ENCODE measurements around the gene MICA. TPM values are rescaled to one million over a fixed set of nuclear protein-coding genes. Genes with fewer than 3 reads are reported as not detected.

MICA gene
- total RNA-seq, 1 donor from 2014 or later: 56.3 TPM

GRCh38 chr6:31416394-31417014, 13.1 kb downstream of the MICA start:
- Mint-ChIP-seq H3K9me3 (ENCODE audit: low read depth) (no peaks in the 10 kb centered on the region), H3K27ac (ENCODE audit: unreplicated experiment) (no peak overlapping the region), H3K27me3 (ENCODE audit: low read depth) (no peaks in the 10 kb centered on the region), H3K36me3 (ENCODE audit: low read depth) (peaks cover 26% of the 10 kb centered on the region), H3K4me1 (ENCODE audit: low read depth) (no peaks in the 10 kb centered on the region), H3K4me3 (ENCODE audit: unreplicated experiment) (no peak overlapping the region)
- DNase-seq (ENCODE audit: low spot score): no peak
- TF ChIP-seq, protein P1, sequence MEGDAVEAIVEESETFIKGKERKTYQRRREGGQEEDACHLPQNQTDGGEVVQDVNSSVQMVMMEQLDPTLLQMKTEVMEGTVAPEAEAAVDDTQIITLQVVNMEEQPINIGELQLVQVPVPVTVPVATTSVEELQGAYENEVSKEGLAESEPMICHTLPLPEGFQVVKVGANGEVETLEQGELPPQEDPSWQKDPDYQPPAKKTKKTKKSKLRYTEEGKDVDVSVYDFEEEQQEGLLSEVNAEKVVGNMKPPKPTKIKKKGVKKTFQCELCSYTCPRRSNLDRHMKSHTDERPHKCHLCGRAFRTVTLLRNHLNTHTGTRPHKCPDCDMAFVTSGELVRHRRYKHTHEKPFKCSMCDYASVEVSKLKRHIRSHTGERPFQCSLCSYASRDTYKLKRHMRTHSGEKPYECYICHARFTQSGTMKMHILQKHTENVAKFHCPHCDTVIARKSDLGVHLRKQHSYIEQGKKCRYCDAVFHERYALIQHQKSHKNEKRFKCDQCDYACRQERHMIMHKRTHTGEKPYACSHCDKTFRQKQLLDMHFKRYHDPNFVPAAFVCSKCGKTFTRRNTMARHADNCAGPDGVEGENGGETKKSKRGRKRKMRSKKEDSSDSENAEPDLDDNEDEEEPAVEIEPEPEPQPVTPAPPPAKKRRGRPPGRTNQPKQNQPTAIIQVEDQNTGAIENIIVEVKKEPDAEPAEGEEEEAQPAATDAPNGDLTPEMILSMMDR (IDR thresholded peaks at IDR 0.05): no peak

GRCh38 chr6:31418251-31418650, 14.9 kb downstream of the MICA start:
- Mint-ChIP-seq H3K27me3 (ENCODE audit: low read depth) (no peaks in the 10 kb centered on the region), H3K36me3 (ENCODE audit: low read depth) (peaks cover 20% of the 10 kb centered on the region), H3K4me3 (ENCODE audit: unreplicated experiment) (no peak overlapping the region), H3K27ac (ENCODE audit: unreplicated experiment) (no peak overlapping the region), H3K4me1 (ENCODE audit: low read depth) (no peaks in the 10 kb centered on the region), H3K9me3 (ENCODE audit: low read depth) (no peaks in the 10 kb centered on the region)
- no peak for DNase-seq (ENCODE audit: low spot score)
- TF ChIP-seq, protein P1 (IDR thresholded peaks at IDR 0.05): no peak

DNA sequence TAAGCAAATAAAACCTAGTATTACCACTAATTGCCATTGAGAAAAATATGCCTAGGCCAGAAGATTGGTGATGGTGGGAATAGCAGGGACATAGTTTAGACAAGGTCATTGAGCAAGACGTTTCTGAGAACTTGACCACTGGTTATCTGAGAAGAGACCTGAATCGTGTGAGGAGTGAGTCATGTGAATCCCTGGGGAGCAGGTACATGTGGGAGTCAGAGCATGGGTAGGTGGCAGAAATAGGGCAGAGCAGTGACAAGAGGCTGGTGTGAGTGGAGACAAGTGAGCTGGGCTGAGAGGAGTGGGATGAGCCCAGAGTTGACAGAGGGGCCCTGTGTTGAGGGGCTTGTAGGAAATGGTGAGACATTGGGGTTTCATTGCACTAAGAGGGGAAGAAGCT, 16.4 kb downstream of the MICA start:
- no peak for DNase-seq (ENCODE audit: low spot score)
- no peaks in the 10 kb centered on the region for H3K9me3 Mint-ChIP-seq (ENCODE audit: low read depth)
- H3K27me3 Mint-ChIP-seq (ENCODE audit: low read depth): no peaks in the 10 kb centered on the region
- TF ChIP-seq, protein P1 (IDR thresholded peaks at IDR 0.05): no peak
- peaks cover 17% of the 10 kb centered on the region for H3K36me3 Mint-ChIP-seq (ENCODE audit: low read depth)
- H3K4me1 Mint-ChIP-seq (ENCODE audit: low read depth): no peaks in the 10 kb centered on the region
- H3K27ac Mint-ChIP-seq (ENCODE audit: unreplicated experiment): no peak overlapping the region
- H3K4me3 Mint-ChIP-seq (ENCODE audit: unreplicated experiment): no peak overlapping the region

DNA sequence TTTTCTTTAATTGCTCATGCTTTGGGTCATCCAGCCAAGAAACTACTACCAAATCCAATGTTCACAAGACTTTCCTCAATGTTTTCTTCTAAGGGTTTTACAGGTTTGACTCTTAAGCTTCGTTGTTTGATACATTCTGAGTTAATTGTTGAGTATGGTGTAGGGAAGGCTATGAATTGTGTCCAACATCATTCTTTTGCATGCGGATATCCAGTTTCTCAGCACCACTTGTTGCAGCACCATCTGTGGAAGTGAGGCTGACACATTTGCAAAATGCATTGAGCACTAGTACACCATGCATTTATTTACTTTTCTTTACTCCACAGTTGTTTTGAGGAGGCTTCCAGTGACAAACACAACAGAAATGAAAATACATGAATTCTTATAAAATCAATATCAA, 17.2 kb downstream of the MICA start:
- TF ChIP-seq, protein P1 (IDR thresholded peaks at IDR 0.05): no peak
- no peaks in the 10 kb centered on the region for H3K4me1 Mint-ChIP-seq (ENCODE audit: low read depth)
- peaks cover 15% of the 10 kb centered on the region for H3K36me3 Mint-ChIP-seq (ENCODE audit: low read depth)
- DNase-seq (ENCODE audit: low spot score): no peak
- H3K4me3 Mint-ChIP-seq (ENCODE audit: unreplicated experiment): no peak overlapping the region
- no peaks in the 10 kb centered on the region for H3K9me3 Mint-ChIP-seq (ENCODE audit: low read depth)
- no peak overlapping the region for H3K27ac Mint-ChIP-seq (ENCODE audit: unreplicated experiment)
- H3K27me3 Mint-ChIP-seq (ENCODE audit: low read depth): no peaks in the 10 kb centered on the region

- H3K27me3 Mint-ChIP-seq (ENCODE audit: low read depth): no peaks in the 10 kb centered on the region
- no peak overlapping the region for H3K4me3 Mint-ChIP-seq (ENCODE audit: unreplicated experiment)
- no peaks in the 10 kb centered on the region for H3K4me1 Mint-ChIP-seq (ENCODE audit: low read depth)
- TF ChIP-seq, protein P1 (IDR thresholded peaks at IDR 0.05): no peak
- H3K36me3 Mint-ChIP-seq (ENCODE audit: low read depth): no peaks in the 10 kb centered on the region
- H3K27ac Mint-ChIP-seq (ENCODE audit: unreplicated experiment): no peak overlapping the region
- H3K9me3 Mint-ChIP-seq (ENCODE audit: low read depth): no peaks in the 10 kb centered on the region
- no peak for DNase-seq (ENCODE audit: low spot score)
Measured at GRCh38 chr6:31422587-31422986, 19.2 kb downstream of the MICA start.
